HG03565 (cell line): ENCODE results near the gene TNFRSF25.

Experiments used
- ATAC-seq: cut with Tn5 transposase; IDR thresholded peaks from one replicate; pipeline ENCODE4 v1.9.1; 2021; ENCODE audit warnings: mild to moderate bottlenecking, moderate library complexity; ENCODE audit not compliant: unreplicated experiment

Gene TNFRSF25

DNA sequence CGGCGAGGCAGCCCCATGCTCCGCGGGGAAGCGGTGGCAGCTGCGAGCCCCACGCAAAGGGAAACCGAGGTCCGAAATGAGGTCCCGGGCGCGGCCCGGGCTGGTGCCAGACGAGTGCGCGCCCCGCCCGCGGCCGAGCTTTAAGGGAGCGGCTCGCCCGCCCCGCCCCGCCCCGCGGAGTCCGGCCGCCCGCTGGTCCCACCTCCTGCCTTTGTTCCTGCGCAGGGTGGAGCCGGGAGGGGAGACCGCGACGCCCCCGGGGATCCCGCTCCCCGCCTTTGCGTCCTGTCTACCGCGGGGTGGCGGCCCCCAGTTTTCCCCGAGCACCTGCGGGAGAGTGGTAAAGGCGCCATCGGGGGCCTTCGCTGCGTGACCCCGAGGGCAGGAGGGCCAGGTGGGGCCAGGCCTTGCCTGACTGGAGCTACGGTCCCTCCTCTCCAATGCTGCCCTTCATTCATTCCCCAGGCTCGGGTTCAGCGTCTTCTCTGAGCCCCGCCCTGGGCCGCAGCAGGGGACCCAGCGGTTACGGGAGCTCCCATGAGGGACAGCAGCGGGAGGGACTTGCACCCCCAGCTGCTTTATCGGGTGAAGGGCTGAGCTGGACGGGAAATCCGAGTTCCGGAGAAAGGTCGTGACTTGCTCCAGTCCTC is 46.0 kb downstream of the TNFRSF25 start, which contains the start of gene HES2:
Gene HES2, minus strand, starts transcription at position 116 of the 650 bp plus-strand sequence. Its CDS starts 99 bp downstream, at position 17.
- no peak for ATAC-seq

DNA sequence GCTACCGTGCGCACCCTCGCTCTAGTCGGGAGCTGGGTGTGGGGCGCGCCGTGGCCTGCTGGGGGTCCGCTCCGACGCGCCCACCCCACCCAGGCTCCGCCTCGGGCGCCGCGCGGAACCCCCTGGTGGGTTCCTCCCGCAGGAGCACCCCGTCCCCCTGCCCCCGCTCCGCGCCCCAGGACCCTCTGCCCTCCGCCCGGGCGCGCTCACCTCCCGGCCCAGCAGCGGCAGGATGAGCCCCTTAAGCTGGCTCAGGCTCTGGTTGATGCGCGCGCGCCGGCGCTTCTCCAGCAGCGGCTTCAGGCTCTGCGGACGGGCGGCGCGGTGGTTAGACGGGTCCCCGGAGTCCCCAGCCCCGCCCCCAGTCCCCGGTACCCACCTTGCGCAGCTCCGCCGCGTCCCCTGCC is 46.6 kb downstream of the TNFRSF25 start:
- no peak for ATAC-seq

DNA sequence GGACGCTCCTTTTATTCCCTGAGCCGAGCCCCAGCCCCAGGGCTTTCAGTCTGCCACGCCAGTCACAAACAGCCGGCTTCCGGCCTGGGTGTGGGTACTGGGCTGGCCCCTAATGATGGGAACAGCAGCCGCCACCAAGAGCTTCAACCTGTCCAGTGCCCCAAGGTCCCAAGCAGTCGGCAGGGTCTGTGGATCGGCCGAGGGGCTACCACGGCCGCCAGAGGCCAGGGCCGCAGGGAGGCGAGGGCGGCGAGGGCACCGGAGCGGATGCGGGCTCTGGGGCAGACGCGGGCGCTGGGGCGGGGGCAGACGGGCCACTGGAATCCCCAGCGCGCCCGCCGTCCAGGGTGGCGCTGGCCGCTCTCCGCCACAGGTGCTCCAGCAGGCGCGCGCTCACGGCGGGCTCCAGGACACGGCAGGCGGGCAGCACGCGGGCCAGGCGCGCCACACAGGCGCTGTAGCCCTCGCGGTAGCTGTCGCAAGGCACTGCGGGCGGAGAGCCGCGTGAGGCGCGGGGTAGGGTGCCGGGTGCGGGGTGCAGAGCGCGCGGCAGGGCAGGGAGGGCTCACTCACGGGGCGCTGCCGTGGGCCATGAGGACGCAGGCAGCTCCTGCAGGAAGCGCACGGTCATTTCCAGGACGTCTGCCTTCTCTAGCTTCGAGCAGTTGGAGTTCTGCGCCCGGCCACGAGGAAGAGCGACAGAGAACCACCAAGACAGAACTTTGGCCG is 47.1 kb downstream of the TNFRSF25 start:
- no peak for ATAC-seq

DNA sequence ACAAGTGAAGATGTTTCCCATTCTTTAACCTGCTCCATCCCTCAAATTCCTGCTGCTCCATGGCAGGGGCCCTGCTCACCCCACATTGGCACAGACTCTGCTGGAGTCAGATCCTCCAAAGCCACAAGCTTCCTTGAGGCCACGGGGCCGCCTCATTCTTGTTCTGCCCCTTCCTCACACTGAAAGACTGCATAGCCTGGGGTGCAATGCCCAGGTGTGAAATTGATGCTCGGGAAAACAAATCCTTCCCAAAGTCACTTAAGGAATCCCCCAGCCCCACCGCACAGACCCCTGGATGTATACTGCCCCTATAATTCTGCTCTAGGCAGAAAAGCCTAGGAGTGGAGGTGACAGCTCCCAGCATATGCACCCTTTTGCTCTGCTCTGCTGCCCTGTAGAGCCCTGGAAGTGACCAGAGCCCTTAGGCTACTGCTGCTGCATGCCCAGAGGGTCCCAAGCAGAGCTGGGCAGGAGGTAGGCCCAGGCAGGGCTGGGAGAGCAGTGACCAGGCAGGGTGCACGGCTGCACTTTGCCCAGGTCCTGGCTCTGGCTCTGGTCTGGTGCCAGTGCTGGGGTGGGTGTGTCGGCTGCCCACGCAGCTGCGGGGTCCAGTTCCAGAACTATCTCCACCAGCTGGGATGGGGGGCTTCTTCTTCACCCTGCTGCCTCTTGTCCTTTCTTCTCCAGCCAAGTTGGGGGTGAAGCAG is 47.9 kb downstream of the TNFRSF25 start:
- no peak for ATAC-seq

DNA sequence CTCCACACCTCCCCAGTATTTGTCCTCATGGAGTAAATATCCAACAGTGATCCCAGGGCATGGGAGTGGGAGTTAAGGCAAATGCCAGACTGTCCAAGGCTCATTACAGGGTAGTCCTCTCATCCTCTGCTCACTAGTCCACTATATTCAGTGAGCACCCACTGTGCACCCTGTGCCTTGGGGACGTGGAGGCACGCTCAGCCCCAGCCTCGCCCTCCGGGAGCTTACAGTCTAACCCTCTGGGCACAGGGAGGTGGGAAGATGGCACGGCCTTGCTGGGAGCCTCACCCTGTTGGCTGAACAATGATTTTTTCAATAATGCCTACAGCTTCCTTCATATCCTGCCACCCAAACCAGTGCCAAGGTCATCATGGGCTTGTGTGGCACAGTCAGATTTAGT is 49.1 kb downstream of the TNFRSF25 start:
- ATAC-seq, result no peak

DNA sequence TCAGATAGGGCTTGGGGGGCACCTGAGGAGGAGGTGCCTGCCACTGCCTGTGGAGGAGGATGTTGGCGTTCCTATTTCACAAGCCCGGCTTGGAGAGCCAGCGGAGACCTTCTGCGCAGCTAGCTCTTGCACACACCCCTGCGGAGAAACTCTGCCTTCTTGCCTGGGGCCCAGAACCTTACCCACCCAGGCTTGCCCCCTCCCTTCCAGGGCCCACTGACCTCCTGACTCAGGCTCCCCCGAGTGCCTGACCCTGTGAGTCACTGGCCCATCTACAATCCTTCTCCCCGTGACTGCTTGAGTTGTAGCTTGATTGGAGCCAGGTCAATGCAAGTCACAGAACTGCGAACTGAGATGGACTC is 49.7 kb downstream of the TNFRSF25 start:
- ATAC-seq, result no peak

DNA sequence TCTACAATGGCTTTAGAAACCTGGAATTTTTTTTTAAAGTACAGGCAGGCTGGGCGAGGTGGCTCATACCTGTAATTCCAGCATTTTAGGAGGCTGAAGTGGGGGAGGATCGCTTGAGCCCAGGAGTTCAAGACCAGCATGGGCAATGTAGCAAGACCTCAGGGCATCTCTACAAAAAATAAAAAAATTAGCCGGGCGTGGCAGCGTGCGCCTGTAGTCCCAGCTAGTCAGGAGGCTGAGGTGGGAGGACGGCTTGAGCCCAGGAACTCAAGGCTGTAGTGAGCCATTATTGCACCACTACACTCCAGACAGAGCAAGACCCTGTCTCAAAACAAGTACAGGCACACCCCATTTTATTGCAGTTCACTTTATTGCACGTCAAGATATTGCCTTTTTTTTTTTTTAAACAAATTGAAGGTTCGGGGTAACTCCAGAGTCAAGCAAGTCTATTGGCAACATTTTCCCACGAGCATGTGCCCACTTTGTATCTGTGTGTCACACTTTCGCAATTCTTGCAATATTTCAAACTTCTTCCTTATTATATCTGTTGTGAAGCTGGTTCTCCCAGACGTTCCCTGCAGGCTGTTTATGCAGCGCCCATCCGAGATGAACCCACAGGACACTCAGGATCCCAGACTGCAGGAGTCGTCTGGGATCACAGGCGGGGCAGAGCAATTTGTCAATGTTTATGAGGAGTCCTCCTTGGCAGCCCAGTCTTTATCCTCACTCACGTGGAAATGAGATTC is 50.9 kb downstream of the TNFRSF25 start:
- no peak for ATAC-seq

DNA sequence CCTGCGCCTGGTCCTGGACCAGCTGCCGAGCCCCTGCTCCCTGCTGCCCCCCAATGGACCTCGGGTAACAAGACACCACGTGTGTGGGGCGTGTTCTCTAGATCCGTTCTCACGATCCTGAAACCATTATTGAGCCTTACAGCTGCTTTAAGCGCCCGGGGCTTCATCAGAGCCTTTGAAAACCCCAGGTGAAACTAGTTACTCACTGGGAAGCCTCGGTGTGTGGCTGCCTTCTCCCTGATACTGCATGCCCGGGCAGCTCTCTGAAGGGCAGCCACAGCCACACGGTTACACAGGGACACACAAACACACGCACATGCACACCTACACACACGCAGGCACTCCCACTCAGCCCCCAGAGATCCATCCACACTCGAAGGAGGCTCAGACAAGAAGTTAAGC is 51.5 kb downstream of the TNFRSF25 start:
- ATAC-seq, result peak; percentile 51

DNA sequence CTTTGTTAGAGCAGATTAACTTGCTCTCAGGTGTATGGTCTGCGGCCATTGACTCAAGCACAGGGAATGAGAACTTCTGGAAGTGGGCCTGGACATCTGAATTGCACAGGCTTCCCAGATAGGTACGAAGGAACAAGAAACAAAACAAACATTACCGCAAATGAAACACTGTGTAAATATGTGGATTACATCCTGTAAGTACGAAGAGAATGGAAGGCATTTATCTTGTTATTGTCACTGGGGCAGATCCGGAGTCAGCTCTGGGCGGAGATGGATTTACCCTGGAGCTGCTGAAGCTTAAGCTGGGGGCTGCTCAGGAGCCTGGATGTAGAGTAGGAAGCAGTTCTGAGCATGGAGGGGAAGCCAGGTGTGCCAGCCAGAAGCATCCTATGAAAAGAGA is 53.1 kb downstream of the TNFRSF25 start:
- no peak for ATAC-seq
